Fibroblast of villous mesenchyme (primary cell): ENCODE data around the gene HOXB8. TPM values are rescaled to one million over a fixed set of nuclear protein-coding genes. Genes with fewer than 3 reads are reported as not detected.

Experiments used
- DNase-seq: peaks from one replicate; pipeline ENCODE4 v3.0.0-alpha.2; 2010; ENCODE audit warnings: low read depth
- H3K4me3 ChIP-seq: 2 replicates; pipeline ENCODE4 v1.5.1; 2011; ENCODE audit warnings: low read depth, mild to moderate bottlenecking, low read length
- CTCF ChIP-seq: IDR thresholded peaks from 2 replicates; pipeline ENCODE4 v1.5.1; 2012; ENCODE audit warnings: low read depth, mild to moderate bottlenecking, low read length; ENCODE audit not compliant: insufficient read depth
- total RNA-seq: library from RNA; depleted of rRNA; stranded (reverse); fragments of >200 nt; gene quantifications from 2 replicates; pipeline ENCODE4 v1.2.3, GENCODE V29; 2012

The HOXB8 gene
- total RNA-seq, 1 donor, result not detected

- TF ChIP-seq CTCF, result no peak
- DNase-seq, result no peak
- no peak overlapping the region for H3K4me3 ChIP-seq
Observed at GRCh38 chr17:48601539-48602425, 13.3 kb downstream of the HOXB8 start.

GRCh38 chr17:48601207-48601538 is 13.9 kb downstream of the HOXB8 start:
- no peak for DNase-seq
- no peak overlapping the region for H3K4me3 ChIP-seq
- TF ChIP-seq CTCF, result no peak

DNA sequence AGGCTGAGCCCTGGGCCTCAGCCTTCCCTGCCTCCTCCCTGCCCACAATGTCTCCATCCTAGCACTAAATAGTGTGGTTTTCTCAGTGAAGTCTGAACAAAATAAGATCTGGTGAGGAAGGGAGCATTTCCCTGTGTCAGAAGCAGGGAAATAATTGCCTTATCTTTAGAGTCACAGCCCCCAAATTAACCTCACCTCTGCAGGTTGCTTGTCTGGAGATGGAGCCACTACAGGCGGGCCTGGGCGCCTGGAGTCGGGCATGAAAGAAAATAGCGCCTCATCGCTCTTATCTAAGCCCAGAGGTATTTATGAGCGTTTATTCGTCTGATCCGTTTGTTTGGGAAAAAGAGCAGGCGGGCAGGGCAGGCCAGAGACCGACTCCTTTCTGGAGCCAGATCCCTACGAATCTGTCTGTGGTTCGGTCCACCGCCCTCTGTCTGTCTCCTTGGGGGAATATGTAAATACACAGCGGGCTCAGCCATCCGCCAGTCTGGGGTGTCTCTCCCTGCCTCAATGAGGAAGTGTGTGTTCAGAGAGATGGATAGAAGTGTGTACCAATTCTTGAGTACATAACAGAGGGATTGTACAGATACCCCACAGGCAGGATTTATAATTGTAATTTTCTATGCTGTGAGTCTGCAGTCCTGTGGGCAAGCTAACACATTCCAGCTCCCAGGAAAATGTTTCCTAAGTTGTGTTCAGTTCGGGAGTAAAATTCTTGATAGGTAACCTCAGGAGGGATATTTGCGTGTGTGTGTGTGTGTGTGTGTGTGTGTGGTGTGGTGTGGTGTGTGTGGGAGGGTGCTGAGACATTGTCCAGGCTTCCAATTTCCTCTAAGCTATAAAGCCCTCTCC is 14.6 kb downstream of the HOXB8 start:
- no peak for TF ChIP-seq CTCF
- DNase-seq, result no peak
- no peak overlapping the region for H3K4me3 ChIP-seq

GRCh38 chr17:48599354-48599753 is 15.7 kb downstream of the HOXB8 start:
- DNase-seq, result no peak
- no peak overlapping the region for H3K4me3 ChIP-seq
- no peak for TF ChIP-seq CTCF

DNA sequence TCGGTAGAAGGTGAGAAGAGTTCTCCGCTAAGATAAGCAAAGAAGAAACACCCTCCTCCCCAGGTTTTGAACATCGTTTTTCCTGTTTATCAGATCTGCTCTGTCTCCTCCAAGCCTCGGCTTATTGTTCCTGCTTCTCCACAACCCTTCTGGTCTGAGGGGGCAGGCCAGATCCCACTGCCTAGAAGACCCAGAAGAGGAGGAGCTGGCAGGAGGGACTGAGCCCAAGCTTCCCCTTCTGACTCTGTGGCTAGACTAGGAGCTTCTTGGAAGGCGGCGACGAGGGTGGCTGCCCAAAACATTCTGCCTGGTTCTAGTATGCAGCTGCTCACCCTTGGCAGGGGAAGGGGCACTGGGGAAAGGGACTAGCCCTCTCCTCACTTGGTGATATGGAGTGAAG is 16.4 kb downstream of the HOXB8 start:
- H3K4me3 ChIP-seq, result no peak overlapping the region
- TF ChIP-seq CTCF, result no peak
- DNase-seq, result no peak

DNA sequence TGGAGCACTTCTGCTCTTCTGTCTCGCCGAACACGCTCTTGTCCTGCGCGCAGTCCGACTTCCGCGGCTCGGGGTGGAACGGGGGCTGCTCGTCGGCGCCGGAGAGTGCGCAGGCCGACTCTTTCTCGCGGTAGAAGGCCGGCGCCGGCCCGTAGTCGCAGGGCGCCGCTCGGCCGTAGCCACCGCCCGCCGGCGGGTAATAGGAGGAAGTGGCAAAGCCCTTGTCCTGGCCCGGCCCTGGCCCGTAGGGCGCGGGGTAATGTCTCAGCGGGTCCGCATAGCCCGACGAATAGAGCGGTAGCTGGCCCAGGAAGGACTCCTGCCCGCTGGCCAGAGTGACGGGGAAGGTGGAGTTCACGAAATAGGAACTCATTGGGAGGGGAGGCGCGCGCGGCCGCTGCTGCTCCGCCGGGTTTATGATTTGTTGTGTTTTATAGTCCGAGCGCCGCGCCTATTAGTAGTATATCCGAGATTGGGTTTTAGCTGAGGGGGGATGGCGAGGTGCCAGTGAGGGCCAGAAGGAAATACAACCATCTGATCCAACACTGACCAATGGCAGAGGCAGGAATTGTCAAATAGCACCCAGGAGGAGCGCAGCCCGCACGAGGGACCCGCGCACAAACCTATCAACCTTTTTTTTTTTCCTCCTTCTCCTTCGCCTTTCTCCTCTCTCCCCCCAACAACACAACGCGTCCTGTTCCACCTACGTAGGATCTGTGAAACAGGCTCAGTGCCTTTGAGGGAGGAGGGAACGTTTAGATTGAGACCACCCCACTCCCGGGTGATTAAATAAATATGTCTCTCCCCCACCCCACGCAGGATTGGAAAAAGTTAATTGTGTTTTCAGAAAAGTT is 17.1 kb downstream of the HOXB8 start:
- H3K4me3 ChIP-seq, result peak overlapping the region; percentile 56
- peak; percentile 48 for DNase-seq
- no peak for TF ChIP-seq CTCF
